Adrenal gland (tissue), 12 donors: ENCODE measurements around the gene SNX8. TPM values are rescaled to one million over a fixed set of nuclear protein-coding genes. Genes with fewer than 3 reads are reported as not detected.

Source experiments
- DNase-seq, 7 donors: peaks; one replicate each; pipeline ENCODE4 v3.0.0-alpha.2; 2019 to 2020
- H3K27ac ChIP-seq, 5 donors: fragments of 200-600 bp; sonication (generic) in 4 of 5; 1 replicate in 3 of 5; 2 replicates in 2 of 5; pipeline versions ENCODE4 v1.5.1 to v1.8.0; 2016 to 2020; ENCODE audit warnings: mild to moderate bottlenecking in 1 of 5
- H3K27me3 ChIP-seq: fragments of 200-600 bp; 2 replicates; pipeline ENCODE4 v1.8.0; 2021
- H3K36me3 ChIP-seq, 2 donors: fragments of 200-600 bp; replicated peaks in 1 of 2; 1 replicate in 1 of 2; 2 replicates in 1 of 2; pipeline versions ENCODE4 v1.5.1 to v1.8.0; 2018 to 2022
- H3K4me1 ChIP-seq, 2 donors: fragments of 200-600 bp; replicated peaks in 1 of 2; 1 replicate in 1 of 2; 2 replicates in 1 of 2; pipeline versions ENCODE4 v1.5.1 to v1.8.0; 2018 to 2021
- H3K4me3 ChIP-seq, 4 donors: fragments of 200-600 bp; sonication (generic) in 3 of 4; one replicate each; pipeline ENCODE4 v1.5.1; 2016 to 2018
- H3K9me3 ChIP-seq, 3 donors: fragments of 200-600 bp; sonication (generic) in 1 of 3; replicated peaks in 1 of 3; 1 replicate in 2 of 3; 2 replicates in 1 of 3; pipeline versions ENCODE4 v1.5.1 to v1.8.0; 2016 to 2021
- POLR2A ChIP-seq, 2 donors: fragments of 450-650 bp; IDR thresholded peaks; one replicate each; pipeline ENCODE4 v1.6.1; 2017; ENCODE audit warnings: antibody characterized with exemption in 2 of 2, mild to moderate bottlenecking in 2 of 2, moderate library complexity in 1 of 2
- WGBS, 4 donors: extraction: QIAGEN DNeasy Blood & Tissue Kit in 2 of 4; methylation state at CpG; one replicate each; pipeline versions ENCODE4 v1.1.5 to v1.1.7; 2013 to 2017; 5-methylcytosine and 5-hydroxymethylcytosine counted together
- intact Hi-C, 2 donors: fragments of 100-400 bp; cut with DNase I; formaldehyde crosslinking; loops; one replicate each; pipeline versions ENCODE4 v1.14.1 to v1.15.0; 2022 to 2023
- polyA plus RNA-seq, 3 donors: library from polyadenylated mRNA; stranded (reverse); fragments of 200-250 nt in 2 of 3; fragments of 350-450 nt in 1 of 3; fragmentation: Illumina TruSeq in 1 of 3; extraction: RNeasy Lipid Tissue Mini Kit (QIAGEN cat#74804) in 1 of 3; gene quantifications; one replicate each; pipeline ENCODE4 v1.2.3, GENCODE V29; 2013 to 2014
- total RNA-seq, 9 donors: library from RNA; depleted of rRNA in 4 of 9; stranded (reverse); fragments of >200 nt in 4 of 9; fragments of 120-200 nt in 1 of 9; fragmentation: NEBNext Ultra II Directional in 1 of 9; extraction: Animal tissue kit (Norgen Biotek cat#: 25700) in 1 of 9; gene quantifications; one replicate each; pipeline versions ENCODE4 v1.1.0 to v1.2.4, GENCODE V29; 2013 to 2023
- TF ChIP-seq, protein P1 (sequence below), 6 experiments: fragments of 450-650 bp in 4 of 6; fragments of 200-600 bp in 2 of 6; sonication (generic) in 1 of 6; IDR thresholded peaks; 1 replicate in 5 of 6; 2 replicates in 1 of 6; pipeline versions ENCODE4 v1.5.1 to v1.8.0; 2016 to 2021; ENCODE audit warnings: antibody characterized with exemption in 6 of 6, mild to moderate bottlenecking in 2 of 6, moderate library complexity in 1 of 6
- donor health status: healthy with polysubstance abuse.
- donor health status: Bipolar disorder and iron deficiency.
- donor health status: DM: yes; HTN: yes; CAD: no.
- donor health status: DM: no; HTN: no; CAD: no.
- donor health status: DM: no; HTN: no; CAD: no.
- donor health status: DM: yes; HTN: yes; CAD: no.

The SNX8 gene
- total and polyA plus RNA-seq, 12 donors = 5.3 to 40.5 (median 25.9) TPM

DNA sequence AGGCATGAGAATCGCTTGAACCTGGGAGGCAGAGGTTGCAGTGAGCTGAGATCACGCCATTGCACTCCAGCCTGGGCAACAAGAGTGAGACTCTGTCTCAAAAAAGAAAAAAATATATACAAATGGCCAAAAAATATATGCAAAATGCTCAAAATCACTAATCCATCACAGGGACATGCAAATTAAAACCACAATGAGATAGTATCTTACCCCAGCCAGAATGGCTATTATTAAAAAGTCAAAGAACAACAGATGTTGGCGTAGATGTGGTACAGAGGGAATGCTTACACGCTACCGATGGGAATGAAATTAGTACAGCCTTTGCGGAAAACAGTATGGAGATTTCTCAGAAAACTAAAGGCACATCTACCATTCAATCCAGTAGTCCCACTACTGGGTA lies 17.4 kb downstream of the SNX8 start:
- no peak for DNase-seq
- Histone ChIP-seq H3K36me3 (no peaks in the 10 kb centered on the region), H3K4me1 (no peaks in the 10 kb centered on the region), H3K27ac (no peak overlapping the region), H3K4me3 (no peak overlapping the region), H3K9me3 (no peaks in the 10 kb centered on the region), H3K27me3 (no peaks in the 10 kb centered on the region)
- intact Hi-C loops = no loop called here
- 96 to 99% (median 97%) methylated on average over 6 of the region's 6 CpGs for WGBS, 4 donors
- TF ChIP-seq, protein P1, sequence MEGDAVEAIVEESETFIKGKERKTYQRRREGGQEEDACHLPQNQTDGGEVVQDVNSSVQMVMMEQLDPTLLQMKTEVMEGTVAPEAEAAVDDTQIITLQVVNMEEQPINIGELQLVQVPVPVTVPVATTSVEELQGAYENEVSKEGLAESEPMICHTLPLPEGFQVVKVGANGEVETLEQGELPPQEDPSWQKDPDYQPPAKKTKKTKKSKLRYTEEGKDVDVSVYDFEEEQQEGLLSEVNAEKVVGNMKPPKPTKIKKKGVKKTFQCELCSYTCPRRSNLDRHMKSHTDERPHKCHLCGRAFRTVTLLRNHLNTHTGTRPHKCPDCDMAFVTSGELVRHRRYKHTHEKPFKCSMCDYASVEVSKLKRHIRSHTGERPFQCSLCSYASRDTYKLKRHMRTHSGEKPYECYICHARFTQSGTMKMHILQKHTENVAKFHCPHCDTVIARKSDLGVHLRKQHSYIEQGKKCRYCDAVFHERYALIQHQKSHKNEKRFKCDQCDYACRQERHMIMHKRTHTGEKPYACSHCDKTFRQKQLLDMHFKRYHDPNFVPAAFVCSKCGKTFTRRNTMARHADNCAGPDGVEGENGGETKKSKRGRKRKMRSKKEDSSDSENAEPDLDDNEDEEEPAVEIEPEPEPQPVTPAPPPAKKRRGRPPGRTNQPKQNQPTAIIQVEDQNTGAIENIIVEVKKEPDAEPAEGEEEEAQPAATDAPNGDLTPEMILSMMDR (IDR thresholded peaks at IDR 0.05) = no peak
- TF ChIP-seq POLR2A (IDR thresholded peaks at IDR 0.05) = no peak

DNA sequence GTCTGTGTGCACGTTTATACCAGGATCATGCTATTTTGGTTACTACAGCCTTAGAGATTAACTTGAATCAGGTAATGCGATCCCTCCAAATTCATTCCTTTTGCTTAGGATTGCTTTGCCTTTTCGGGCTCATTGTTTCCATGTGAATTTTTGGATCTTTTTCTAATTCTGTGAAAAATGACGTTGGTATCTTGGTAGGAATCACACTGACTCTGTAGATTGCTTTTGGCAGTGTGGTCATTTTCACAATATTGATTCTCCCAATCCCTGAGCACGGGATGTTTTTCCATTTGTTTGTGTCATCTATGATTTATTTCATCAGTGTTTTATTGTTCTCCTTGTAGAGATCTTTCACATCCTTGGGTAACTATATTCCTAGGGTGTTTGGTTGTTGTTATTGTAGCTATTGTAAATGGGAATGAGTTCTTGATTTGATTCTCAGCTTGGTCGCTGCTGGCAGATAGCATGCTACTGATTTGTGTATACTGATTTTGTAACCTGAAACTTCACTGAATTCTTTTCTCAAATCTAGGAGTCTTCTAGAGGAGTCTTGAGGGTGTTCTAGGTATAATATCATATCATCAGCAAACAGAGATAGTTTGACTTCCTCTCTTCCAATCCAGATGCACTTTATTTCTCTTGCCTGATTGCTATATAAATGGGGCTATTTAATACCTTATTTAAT lies 18.2 kb downstream of the SNX8 start:
- Histone ChIP-seq H3K4me3 (no peak overlapping the region), H3K4me1 (no peaks in the 10 kb centered on the region), H3K36me3 (no peaks in the 10 kb centered on the region), H3K27ac (no peak overlapping the region), H3K27me3 (no peaks in the 10 kb centered on the region), H3K9me3 (no peaks in the 10 kb centered on the region)
- 78 to 79% (median 78%) methylated on average over 6 of the region's 6 CpGs for WGBS, 4 donors
- DNase-seq = no peak
- TF ChIP-seq POLR2A (IDR thresholded peaks at IDR 0.05) = no peak
- TF ChIP-seq, protein P1 (IDR thresholded peaks at IDR 0.05) = no peak
- intact Hi-C loops = no loop called here

DNA sequence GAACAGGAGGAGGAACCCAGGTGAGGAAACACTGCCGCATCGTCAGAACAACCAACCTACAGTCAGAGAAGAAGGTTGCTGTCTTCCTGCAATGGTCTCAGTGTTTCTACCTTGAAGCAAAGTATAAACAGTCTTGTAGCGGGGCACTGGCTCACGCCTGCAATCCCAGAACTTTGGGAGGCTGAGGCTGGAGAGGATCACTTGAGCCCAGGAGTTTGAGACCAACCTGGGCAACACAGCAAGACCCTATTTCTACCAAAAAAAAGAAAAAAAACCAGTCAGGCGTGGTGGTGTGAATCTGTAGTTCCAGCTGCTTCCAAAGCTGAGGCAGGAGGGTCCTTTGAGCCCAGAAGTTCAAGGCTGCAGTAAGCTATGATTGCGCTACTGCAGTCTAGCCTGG lies 23.4 kb downstream of the SNX8 start:
- no peaks in the 10 kb centered on the region for H3K9me3 ChIP-seq
- no peak for TF ChIP-seq POLR2A (IDR thresholded peaks at IDR 0.05)
- TF ChIP-seq, protein P1 (IDR thresholded peaks at IDR 0.05) = no peak
- H3K27me3 ChIP-seq = no peaks in the 10 kb centered on the region
- no peaks in the 10 kb centered on the region for H3K36me3 ChIP-seq
- DNase-seq = no peak
- intact Hi-C loops = no loop called here
- no peak overlapping the region for H3K4me3 ChIP-seq
- WGBS, 4 donors = 90 to 97% (median 95%) methylated on average over 6 of the region's 6 CpGs
- H3K4me1 ChIP-seq = no peaks in the 10 kb centered on the region
- no peak overlapping the region for H3K27ac ChIP-seq

DNA sequence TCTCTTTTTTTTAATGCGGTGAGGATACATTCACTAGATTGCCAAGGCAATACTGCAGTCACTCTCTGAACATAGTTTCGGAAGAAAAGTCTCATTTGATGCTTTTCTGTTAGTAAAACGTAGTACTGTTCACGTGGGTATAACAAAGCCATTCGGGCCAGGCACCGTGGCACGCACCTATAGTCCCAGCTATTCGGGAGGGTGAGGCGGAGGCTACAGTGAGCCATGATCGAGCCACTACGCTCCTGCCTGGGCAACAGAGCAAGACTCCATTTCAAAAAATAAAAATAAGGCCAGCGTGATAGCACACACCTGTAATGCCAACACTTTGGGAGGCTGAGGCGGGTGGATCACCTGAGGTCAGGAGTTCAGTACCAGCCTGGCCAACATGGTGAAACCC lies 24.6 kb downstream of the SNX8 start:
- no peaks in the 10 kb centered on the region for H3K36me3 ChIP-seq
- H3K27ac ChIP-seq = no peak overlapping the region
- DNase-seq = no peak
- H3K4me3 ChIP-seq = no peak overlapping the region
- H3K4me1 ChIP-seq = no peaks in the 10 kb centered on the region
- no peaks in the 10 kb centered on the region for H3K9me3 ChIP-seq
- H3K27me3 ChIP-seq = no peaks in the 10 kb centered on the region
- 88 to 94% (median 91%) methylated on average over 13 of the region's 13 CpGs for WGBS, 4 donors
- TF ChIP-seq, protein P1 (IDR thresholded peaks at IDR 0.05) = no peak
- TF ChIP-seq POLR2A (IDR thresholded peaks at IDR 0.05) = no peak
- intact Hi-C loops = no loop called here
